C4-2B (cell line): ENCODE data around the gene TRAF3IP1.

Experiments used
- H3K27ac ChIP-seq: fragments of 450-650 bp; 2 replicates; pipeline ENCODE4 v1.5.1; 2017
- ZFX ChIP-seq: fragments of 450-650 bp; IDR thresholded peaks from 2 replicates; pipeline ENCODE4 v1.6.1; 2017
- TF ChIP-seq, protein P1 (sequence below): fragments of 450-650 bp; conservative IDR thresholded peaks from 2 replicates; pipeline ENCODE4 v1.5.1; 2017; ENCODE audit warnings: mild to moderate bottlenecking

TRAF3IP1 gene

DNA sequence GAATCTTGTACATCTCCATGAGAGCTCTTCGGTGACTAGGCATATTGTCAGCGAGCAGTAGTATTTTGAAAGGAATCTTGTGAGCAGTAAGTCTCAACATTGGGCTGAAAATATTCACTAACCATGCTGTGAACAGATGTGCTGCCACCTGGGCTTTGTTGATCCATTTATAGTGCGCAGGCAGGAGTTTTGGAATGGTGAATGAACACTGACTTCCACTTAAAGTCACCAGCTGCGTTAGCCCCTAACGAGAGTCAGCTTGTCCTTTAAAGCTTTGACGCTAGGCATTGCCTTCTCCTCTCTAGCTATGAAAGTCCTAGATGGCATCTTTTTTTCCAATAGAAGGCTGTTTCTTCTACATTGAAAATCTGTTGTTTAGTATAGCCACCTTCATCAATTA is 110.5 kb downstream of the TRAF3IP1 start:
- no peak for TF ChIP-seq ZFX
- TF ChIP-seq, protein P1, sequence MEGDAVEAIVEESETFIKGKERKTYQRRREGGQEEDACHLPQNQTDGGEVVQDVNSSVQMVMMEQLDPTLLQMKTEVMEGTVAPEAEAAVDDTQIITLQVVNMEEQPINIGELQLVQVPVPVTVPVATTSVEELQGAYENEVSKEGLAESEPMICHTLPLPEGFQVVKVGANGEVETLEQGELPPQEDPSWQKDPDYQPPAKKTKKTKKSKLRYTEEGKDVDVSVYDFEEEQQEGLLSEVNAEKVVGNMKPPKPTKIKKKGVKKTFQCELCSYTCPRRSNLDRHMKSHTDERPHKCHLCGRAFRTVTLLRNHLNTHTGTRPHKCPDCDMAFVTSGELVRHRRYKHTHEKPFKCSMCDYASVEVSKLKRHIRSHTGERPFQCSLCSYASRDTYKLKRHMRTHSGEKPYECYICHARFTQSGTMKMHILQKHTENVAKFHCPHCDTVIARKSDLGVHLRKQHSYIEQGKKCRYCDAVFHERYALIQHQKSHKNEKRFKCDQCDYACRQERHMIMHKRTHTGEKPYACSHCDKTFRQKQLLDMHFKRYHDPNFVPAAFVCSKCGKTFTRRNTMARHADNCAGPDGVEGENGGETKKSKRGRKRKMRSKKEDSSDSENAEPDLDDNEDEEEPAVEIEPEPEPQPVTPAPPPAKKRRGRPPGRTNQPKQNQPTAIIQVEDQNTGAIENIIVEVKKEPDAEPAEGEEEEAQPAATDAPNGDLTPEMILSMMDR = no peak
- no peak overlapping the region for H3K27ac ChIP-seq

DNA sequence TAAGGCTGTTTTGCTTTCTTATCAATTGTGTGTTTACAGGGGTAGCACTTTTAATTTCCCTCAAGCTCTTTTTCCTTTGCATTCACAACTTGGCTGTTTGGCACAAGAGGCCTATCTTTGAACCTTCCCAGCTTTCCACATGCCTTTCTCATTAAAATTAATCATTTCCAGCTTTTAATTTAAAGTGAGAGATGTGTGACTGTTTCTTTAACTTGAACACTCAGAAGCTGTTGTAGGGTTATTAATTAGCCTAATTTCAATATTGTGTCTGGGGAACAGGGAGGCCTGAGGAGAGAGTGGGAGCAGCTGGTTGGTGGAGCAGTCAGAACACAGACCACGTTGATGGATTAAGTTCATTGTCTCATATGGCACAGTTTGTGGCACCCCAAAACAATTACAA is 111.1 kb downstream of the TRAF3IP1 start:
- TF ChIP-seq, protein P1 = no peak
- TF ChIP-seq ZFX = no peak
- no peak overlapping the region for H3K27ac ChIP-seq

GRCh38 chr2:238433300-238433915 is 113.1 kb downstream of the TRAF3IP1 start:
- no peak for TF ChIP-seq ZFX
- TF ChIP-seq, protein P1 = no peak

DNA sequence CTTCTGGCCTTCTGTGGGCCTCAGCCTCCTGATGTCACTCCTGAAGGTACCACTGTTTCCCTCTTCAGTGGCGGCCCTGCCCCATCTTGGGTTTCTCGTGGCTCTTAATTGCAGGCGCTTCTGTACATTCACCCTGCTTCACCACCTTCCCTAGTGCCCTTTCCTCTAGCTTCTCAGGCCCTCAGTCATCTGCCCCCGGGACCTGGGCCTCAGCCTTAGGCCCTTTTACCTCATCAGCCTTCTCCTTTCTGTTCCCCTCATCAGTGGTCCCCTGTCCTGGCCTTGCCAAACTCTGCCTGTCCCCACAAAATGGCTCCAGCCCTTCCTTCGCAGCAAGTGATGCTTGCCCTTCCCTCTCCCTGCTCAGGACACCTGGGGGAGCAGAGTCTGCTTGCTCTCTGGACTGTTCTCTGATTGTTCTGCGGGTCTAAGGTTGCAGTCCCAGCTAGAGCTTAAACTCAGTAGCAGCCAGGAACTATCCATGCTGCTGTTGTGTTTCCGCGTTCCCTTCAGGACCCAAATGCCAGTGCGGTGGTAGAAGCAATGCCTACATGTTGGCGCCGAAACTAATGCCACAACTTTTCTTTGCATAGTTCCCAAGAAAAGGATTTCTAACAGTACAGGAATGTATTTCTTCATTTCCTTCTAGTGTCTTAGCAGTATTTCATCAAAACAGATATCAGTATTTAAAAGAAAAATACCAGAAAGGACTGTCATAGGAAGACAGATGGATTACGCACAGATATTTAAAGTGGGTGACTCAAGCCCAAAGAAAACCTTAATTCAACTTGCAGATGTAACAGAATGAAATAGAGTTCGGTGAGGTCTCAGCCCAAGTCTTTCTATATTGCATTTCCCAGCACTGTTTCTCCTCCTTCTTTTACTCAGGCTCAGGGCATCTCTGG is 113.9 kb downstream of the TRAF3IP1 start:
- TF ChIP-seq ZFX = no peak
- TF ChIP-seq, protein P1 = no peak
- no peak overlapping the region for H3K27ac ChIP-seq

More at GRCh38 chr2:238433300-238433915, 113.1 kb downstream of the TRAF3IP1 start:
- H3K27ac ChIP-seq = no peak overlapping the region

GRCh38 chr2:238434846-238435751 is 114.8 kb downstream of the TRAF3IP1 start:
- no peak overlapping the region; the same call in 1 of the 2 replicates for H3K27ac ChIP-seq
- TF ChIP-seq, protein P1 = no peak
- no peak for TF ChIP-seq ZFX

DNA sequence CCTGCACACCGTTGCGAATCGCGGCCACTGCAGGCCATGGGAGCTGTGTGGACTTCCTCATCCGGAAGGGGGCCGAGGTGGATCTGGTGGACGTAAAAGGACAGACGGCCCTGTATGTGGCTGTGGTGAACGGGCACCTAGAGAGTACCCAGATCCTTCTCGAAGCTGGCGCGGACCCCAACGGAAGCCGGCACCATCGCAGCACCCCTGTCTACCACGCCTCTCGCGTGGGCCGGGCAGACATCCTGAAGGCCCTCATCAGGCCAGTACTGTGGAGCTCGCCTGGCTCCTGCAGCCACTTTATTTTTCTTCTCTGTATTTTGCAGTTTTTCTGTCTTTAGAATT is 115.4 kb downstream of the TRAF3IP1 start:
- no peak overlapping the region; the same call in 1 of the 2 replicates for H3K27ac ChIP-seq

More for the DNA sequence above, 115.4 kb downstream of the TRAF3IP1 start:
- no peak for TF ChIP-seq ZFX
- TF ChIP-seq, protein P1 = no peak
